Keratinocyte (primary cell): Measurements from ENCODE around the gene DTX3L. TPM values are rescaled to one million over a fixed set of nuclear protein-coding genes. Genes with fewer than 3 reads are reported as not detected.
"Not testable (repeated sequence)": the region's sequence is repeated elsewhere in the genome, so short reads cannot be mapped to it uniquely, and the experiment has no call there.

Experiments used
- DNase-seq: peaks from one replicate; pipeline ENCODE4 v3.0.0-alpha.2; 2011; ENCODE audit warnings: low read depth, missing footprints, low spot score
- FAIRE-seq: peaks from 2 replicates; lab custom pipeline; 2011; peaks lifted over from hg19 to GRCh38; lab: Jason Lieb, UNC
- H2AFZ ChIP-seq: 2 replicates; pipeline ENCODE4 v1.6.0; 2012; ENCODE audit warnings: low read length, control low read depth, inconsistent platforms; ENCODE audit not compliant: control insufficient read depth
- H3K27ac ChIP-seq: 2 replicates; pipeline ENCODE4 v1.5.1; 2011; ENCODE audit warnings: low read length; ENCODE audit not compliant: control insufficient read depth, insufficient read depth
- H3K27me3 ChIP-seq: 3 replicates; pipeline ENCODE4 v1.6.0; 2011; ENCODE audit warnings: low read length; ENCODE audit not compliant: control insufficient read depth, insufficient read depth; ENCODE audit errors: extremely low read depth
- H3K36me3 ChIP-seq, 2 experiments: 2 replicates in 1 of 2; 3 replicates in 1 of 2; pipeline ENCODE4 v1.5.1; 2011; ENCODE audit warnings: low read length in 2 of 2, mild to moderate bottlenecking in 1 of 2; ENCODE audit not compliant: control insufficient read depth in 2 of 2, insufficient read depth in 2 of 2; ENCODE audit errors: extremely low read depth in 1 of 2
- H3K4me1 ChIP-seq: 3 replicates; pipeline ENCODE4 v1.5.1; 2011; ENCODE audit warnings: low read length; ENCODE audit not compliant: control insufficient read depth, insufficient read depth; ENCODE audit errors: extremely low read depth
- H3K4me2 ChIP-seq: 3 replicates; pipeline ENCODE4 v1.6.0; 2011; ENCODE audit warnings: low read depth, low read length; ENCODE audit not compliant: control insufficient read depth, insufficient read depth; ENCODE audit errors: extremely low read depth
- H3K4me3 ChIP-seq, 3 experiments: fragments of 200-600 bp in 1 of 3; sonication (generic) in 1 of 3; 2 replicates in 2 of 3; 3 replicates in 1 of 3; pipeline ENCODE4 v1.5.1; 2011 to 2016; ENCODE audit warnings: low read length in 3 of 3, mild to moderate bottlenecking in 3 of 3, control low read depth in 2 of 3, inconsistent platforms in 1 of 3, low read depth in 1 of 3, mixed read lengths in 1 of 3, mixed run types in 1 of 3, moderate library complexity in 1 of 3; ENCODE audit not compliant: control insufficient read depth in 2 of 3, insufficient read depth in 2 of 3; ENCODE audit errors: extremely low read depth in 1 of 3
- H3K79me2 ChIP-seq: 2 replicates; pipeline ENCODE4 v1.6.0; 2012; ENCODE audit warnings: low read length; ENCODE audit not compliant: control insufficient read depth, insufficient read depth
- H3K9ac ChIP-seq: 3 replicates; pipeline ENCODE4 v1.6.0; 2011; ENCODE audit warnings: low read length; ENCODE audit not compliant: control insufficient read depth, insufficient read depth; ENCODE audit errors: extremely low read depth
- H3K9me1 ChIP-seq: 3 replicates; pipeline ENCODE4 v1.6.0; 2011; ENCODE audit warnings: low read length; ENCODE audit not compliant: control insufficient read depth, insufficient read depth; ENCODE audit errors: extremely low read depth
- H3K9me3 ChIP-seq: 2 replicates; pipeline ENCODE4 v1.5.1; 2012; ENCODE audit warnings: low read depth, low read length; ENCODE audit not compliant: control insufficient read depth
- H4K20me1 ChIP-seq: 3 replicates; pipeline ENCODE4 v1.6.0; 2011; ENCODE audit warnings: low read length; ENCODE audit not compliant: control insufficient read depth, insufficient read depth; ENCODE audit errors: extremely low read depth
- CTCF ChIP-seq, 3 experiments: IDR thresholded peaks in 1 of 3; conservative IDR thresholded peaks in 1 of 3; optimal IDR thresholded peaks in 1 of 3; 2 replicates in 2 of 3; 3 replicates in 1 of 3; pipeline versions ENCODE3 to v1.5.1; 2011; ENCODE audit warnings: low read length in 3 of 3, mild to moderate bottlenecking in 3 of 3, moderate library complexity in 2 of 3, control low read depth in 1 of 3, inconsistent platforms in 1 of 3; ENCODE audit not compliant: insufficient read depth in 2 of 3; ENCODE audit errors: extremely low read depth in 1 of 3
- EZH2 ChIP-seq: IDR thresholded peaks from one replicate; pipeline ENCODE4 v1.6.1; 2012; ENCODE audit warnings: inconsistent platforms, mild to moderate bottlenecking, low read length, moderate library complexity
- dilution Hi-C: fragments of 300-500 bp; cut with MboI; formaldehyde crosslinking; loops from one replicate; pipeline ENCODE4 v1.7.0; 2020; ENCODE audit warnings: low sequenced_read_pairs; ENCODE audit not compliant: extremely low pct_ligation_motif_present
- polyA plus RNA-seq, 5 experiments: library from polyadenylated mRNA; depleted of rRNA in 3 of 5; stranded (reverse) in 3 of 5; stranded (forward) in 1 of 5; unstranded in 1 of 5; fragments of >200 nt; gene quantifications; 1 replicate in 1 of 5; 2 replicates in 3 of 5; 3 replicates in 1 of 5; pipeline versions ENCODE4 v1.2.1 to v1.2.3, GENCODE V29; 2011 to 2012; ENCODE audit warnings: missing spikeins in 2 of 5, low read depth in 1 of 5, low replicate concordance in 1 of 5

Gene DTX3L
- polyA plus RNA-seq, 1 donor (not counting 4 experiments of a cell fraction or from before 2014, with no cell fraction given), result 13.6 TPM

DNA sequence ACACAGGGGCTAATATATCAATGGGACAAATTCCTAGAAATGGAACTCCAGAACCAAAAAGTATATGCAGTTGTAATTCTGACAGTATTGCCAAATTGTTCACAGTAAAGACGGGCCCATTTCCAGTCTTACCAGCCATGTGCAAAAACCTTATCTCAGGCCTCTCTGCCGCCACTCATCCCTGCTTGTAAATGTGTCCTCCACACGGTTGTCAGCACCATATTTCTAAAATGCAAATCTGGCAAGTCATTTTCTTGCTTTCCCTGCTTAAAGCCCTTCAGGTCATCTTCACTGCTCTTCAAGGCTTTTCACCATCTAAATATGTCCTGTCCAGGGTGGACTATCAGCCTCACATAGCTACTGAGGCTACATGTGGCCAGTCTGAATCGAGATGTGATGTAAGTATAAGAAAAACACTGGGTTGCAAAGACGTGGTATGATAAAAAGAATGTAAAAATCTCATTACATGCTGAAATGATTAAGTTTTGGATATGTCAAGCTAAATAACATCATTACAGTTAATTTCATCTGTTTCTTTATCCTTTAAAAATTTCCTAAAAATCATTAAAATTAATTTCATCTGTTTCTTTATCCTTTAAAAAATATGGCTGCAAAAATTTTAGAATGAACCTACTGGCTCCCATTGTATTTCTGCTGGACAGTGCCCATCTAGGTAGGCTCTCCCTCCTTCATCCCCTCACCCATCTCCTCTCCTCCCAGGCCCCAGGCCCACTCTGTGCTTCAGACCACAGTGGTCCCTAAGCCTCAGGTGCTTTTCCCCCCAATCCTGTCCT lies 1.0 kb upstream of the DTX3L start:
- dilution Hi-C loops, result no loop called here

GRCh38 chr3:122563717-122564025 lies 467 bp upstream of the DTX3L start:
- H3K9me3 ChIP-seq, result no peaks in the 10 kb centered on the region
- FAIRE-seq (no peak), DNase-seq (no peak)
- H4K20me1 ChIP-seq, result no peaks in the 10 kb centered on the region
- peak overlapping the region; percentile 88 for H3K4me2 ChIP-seq
- H3K79me2 ChIP-seq, result peaks cover 21% of the 10 kb centered on the region
- H3K27ac ChIP-seq, result peak overlapping the region; percentile 85
- H3K9me1 ChIP-seq, result no peaks in the 10 kb centered on the region
- H3K9ac ChIP-seq, result peak overlapping the region; percentile 92
- dilution Hi-C loops, result no loop called here
- no peak for TF ChIP-seq EZH2
- TF ChIP-seq CTCF (optimal IDR thresholded peaks at IDR 0.05 in 1 of 3, IDR thresholded peaks at IDR 0.05 in 1 of 3, conservative IDR thresholded peaks at IDR 0.05 in 1 of 3; ENCODE audit: extremely low read depth in 1 of 3, insufficient read depth in 2 of 3, low read length in 3 of 3), result no peak
- H3K4me3 ChIP-seq, result peak overlapping the region; percentile 61 to 88 (median 75)
- peaks cover 4 to 10% of the 10 kb centered on the region in 2 experiments for H3K36me3 ChIP-seq
- H3K4me1 ChIP-seq, result peaks cover 9% of the 10 kb centered on the region
- H2AFZ ChIP-seq, result peak overlapping the region; percentile 80
- no peaks in the 10 kb centered on the region for H3K27me3 ChIP-seq

More for the DNA sequence above, 1.0 kb upstream of the DTX3L start:
- Histone ChIP-seq H3K27me3 (no peaks in the 10 kb centered on the region), H3K9me1 (no peaks in the 10 kb centered on the region), H3K9me3 (no peaks in the 10 kb centered on the region), H3K79me2 (peaks cover 21% of the 10 kb centered on the region), H3K36me3 (peaks cover 4 to 13% of the 10 kb centered on the region in 2 experiments), H3K4me3 (peak overlapping the region; percentile 61 to 88 (median 75)), H3K4me2 (peak overlapping the region; percentile 88), H4K20me1 (no peaks in the 10 kb centered on the region), H2AFZ (peak overlapping the region; percentile 80), H3K27ac (peak overlapping the region; percentile 85), H3K9ac (peak overlapping the region; percentile 92), H3K4me1 (peaks cover 8% of the 10 kb centered on the region)
- TF ChIP-seq EZH2, result no peak
- TF ChIP-seq CTCF (optimal IDR thresholded peaks at IDR 0.05 in 1 of 3, IDR thresholded peaks at IDR 0.05 in 1 of 3, conservative IDR thresholded peaks at IDR 0.05 in 1 of 3; ENCODE audit: extremely low read depth in 1 of 3, insufficient read depth in 2 of 3, low read length in 3 of 3), result no peak
- FAIRE-seq (no peak), DNase-seq (no peak)

- DNase-seq, H3K4me3 ChIP-seq, H4K20me1 ChIP-seq, H3K9me1 ChIP-seq, H3K4me2 ChIP-seq, H3K9me3 ChIP-seq, FAIRE-seq, H3K27ac ChIP-seq, H2AFZ ChIP-seq, H3K27me3 ChIP-seq, dilution Hi-C loops, H3K9ac ChIP-seq: not testable (repeated sequence)
- Histone ChIP-seq H3K79me2 (peaks cover 15% of the 10 kb centered on the region), H3K4me1 (peaks cover 22% of the 10 kb centered on the region), H3K36me3 (peaks cover 4 to 17% of the 10 kb centered on the region in 2 experiments)
Measured at GRCh38 chr3:122568131-122568530, 4.0 kb downstream of the DTX3L start.
